Hair follicle dermal papilla cell (primary cell): ENCODE measurements around the gene FOXF1. TPM values are rescaled to one million over a fixed set of nuclear protein-coding genes. Genes with fewer than 3 reads are reported as not detected.

Source experiments
- total RNA-seq: library from RNA; depleted of rRNA; stranded (reverse); fragments of >200 nt; gene quantifications from 2 replicates; pipeline ENCODE4 v1.2.3, GENCODE V29; 2012

The FOXF1 gene
- total RNA-seq, result 0.61 and 0.81 TPM in 2 replicates

GRCh38 chr16:86510465-86511261, at the start of gene FOXF1:
TSS of gene FOXF1 (plus strand) at chr16:86510527. CDS start at chr16:86510570, 43 bp downstream.

GRCh38 chr16:86554917-86555703, 44.8 kb downstream of the FOXF1 start, which contains the start of gene MTHFSD:
TSS of gene MTHFSD (minus strand) at chr16:86555235. CDS start at chr16:86555184, 51 bp downstream.

Other genes with a start within 250 kb of the FOXF1 start
- 11.5 and 19.3 TPM in 2 replicates for gene MTHFSD, start 44.7 kb downstream of the FOXF1 start, total RNA-seq
- 0.12 and 0.16 TPM in 2 replicates for gene FOXC2, start 56.3 kb downstream of the FOXF1 start, total RNA-seq
- gene FOXL1, start 68.0 kb downstream of the FOXF1 start, total RNA-seq, result 2.9 TPM in 2 replicates